Left hindlimb (tissue), 1 donor: Measurements from ENCODE around the gene ZNF358.

ENCODE experiments used
- DNase-seq: peaks from one replicate; pipeline ENCODE4 v3.0.0-alpha.2; 2018

ZNF358 gene

GRCh38 chr19:7492142-7492541 lies 23.8 kb upstream of the ZNF358 start:
- DNase-seq: no peak

DNA sequence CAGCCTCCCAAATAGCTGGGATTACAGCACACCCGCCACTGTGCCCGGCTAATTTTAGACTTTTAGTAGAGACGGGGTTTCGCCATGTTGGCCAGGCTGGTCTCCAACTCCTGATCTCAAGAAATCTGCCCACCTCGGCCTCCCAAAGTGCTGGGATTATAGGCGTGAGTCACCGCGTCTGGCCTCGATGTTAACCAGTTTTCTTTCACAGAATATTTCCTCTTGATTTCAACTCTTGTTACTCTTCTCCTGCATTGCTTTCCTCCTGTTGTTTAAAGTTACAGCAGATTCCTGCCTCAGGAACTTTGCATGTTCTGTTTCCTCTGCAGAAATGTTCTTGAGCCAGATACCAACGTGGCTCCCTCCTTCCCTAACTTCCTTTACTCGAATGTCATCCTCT lies 23.3 kb upstream of the ZNF358 start:
- no peak for DNase-seq

GRCh38 chr19:7494416-7495098 lies 21.3 kb upstream of the ZNF358 start:
- no peak for DNase-seq

- DNase-seq: no peak
Measured at GRCh38 chr19:7497292-7497691, 18.6 kb upstream of the ZNF358 start.

GRCh38 chr19:7500811-7501450 lies 15.0 kb upstream of the ZNF358 start:
- peak; percentile 55 for DNase-seq

DNA sequence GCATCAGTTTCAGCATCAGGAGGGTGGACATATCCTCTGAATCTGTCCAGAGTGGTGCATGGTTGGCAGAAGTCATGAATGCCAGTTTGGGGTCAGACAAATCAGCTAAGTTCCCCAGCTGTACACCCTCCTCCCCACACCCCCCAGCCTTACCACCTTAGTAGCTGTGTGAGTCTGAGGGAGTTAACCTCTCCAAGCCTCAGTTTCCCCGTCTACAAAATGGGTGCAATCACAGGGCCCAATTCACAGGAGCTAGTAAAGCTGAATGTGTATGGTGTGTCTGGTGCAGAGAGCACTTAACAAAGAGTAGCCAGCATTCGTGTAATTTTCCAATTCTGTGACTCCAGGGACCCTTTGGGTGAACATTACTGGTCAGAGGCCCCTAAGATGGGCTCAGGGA lies 13.4 kb upstream of the ZNF358 start:
- no peak for DNase-seq

GRCh38 chr19:7504684-7505083 lies 11.2 kb upstream of the ZNF358 start:
- DNase-seq: no peak

DNA sequence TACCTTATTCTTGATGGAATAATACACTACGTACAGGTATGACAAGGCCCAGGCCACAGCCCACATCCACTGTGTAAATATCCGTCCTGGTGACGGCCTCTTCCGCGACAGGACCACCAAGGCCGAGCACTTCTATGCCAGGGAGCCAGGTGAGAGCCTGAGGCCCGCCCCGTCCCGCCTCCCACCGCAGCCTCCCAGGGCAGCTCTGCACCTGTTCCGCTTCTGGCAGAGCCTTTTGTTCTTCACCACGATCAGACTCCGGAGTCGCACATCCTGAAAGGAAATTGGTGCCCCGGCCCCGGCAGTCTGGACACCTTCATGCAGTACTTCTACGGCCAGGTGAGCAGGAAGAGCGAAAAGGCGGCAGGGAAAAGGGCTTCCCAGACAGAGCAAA lies 10.6 kb upstream of the ZNF358 start:
- no peak for DNase-seq

DNA sequence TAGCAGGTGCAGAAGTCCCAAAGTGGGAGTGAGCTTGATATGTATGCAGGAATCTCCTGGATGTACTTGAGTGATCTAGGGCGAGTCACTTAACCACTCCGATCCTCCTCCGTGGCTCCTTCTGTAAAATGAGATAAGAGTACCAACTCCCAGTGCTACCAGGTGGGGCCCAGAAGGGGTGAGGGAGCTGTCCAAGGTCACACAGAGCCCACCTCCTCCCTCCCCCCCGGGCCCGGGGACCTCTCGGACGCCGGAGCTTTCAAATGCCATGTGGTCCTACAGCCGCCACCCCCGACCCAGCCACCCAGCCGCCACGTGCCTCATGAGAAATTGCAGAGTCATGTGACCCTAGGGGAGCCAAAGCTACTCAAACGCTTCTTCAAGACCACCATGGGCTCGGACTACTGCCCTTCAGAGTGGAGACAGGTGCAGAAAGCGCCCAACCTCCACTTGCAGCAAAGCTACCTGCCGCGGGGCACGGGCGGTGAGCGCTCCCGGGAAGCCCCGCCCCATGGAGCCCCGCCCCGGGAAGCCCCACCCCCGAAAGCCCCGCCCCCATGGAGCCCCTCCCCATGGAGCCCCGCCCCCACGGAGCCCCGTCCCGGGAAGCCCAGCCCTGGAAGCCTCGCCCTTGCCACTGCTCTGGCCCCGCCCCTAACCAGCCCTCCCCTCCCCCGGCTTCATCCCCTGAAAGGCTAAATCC lies 10.1 kb upstream of the ZNF358 start:
- DNase-seq: no peak

DNA sequence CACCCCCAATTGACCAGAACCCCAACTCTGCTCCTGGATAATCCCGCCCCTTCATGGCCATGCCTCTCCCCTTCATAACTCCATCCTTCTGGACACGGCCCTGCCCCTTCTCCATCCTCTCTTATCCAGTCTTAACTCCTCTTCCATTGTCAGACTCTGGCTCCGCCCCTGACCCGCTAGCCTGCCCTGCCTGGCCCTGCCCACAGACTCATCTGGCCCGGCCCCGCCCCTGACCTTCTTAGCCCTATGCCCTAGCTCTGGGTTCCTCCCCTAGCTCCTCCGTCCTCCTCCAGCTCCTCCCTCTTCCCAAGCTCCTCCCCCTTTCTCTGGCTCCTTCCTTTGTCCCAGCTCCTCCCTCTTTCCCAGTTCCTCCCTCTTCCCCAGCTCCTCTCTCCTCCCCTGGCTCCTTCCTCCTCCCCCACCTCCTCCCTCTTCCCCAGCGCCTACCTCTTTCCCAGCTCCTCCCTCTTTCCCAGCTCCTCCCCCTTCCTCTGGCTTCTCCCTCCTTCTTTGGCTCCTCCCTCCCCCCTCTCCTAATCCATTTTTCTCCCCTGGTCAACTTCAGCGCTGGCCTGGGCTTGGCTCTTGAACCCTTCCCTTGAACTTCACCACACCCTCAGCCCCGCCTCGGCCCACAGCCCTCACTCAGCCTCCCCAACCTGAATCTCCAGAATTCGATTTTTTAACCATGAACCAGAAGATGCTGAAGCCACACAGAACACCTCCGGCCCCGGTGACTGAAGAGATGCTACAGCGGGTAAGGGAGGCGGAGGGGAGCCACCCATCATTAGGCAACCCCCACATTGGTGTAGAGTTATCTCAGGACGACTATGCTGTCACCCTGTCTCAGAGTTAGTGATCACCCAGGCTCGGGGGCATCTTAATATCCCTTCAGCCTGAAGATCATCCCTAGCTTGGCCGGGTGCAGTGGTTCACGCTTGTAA lies 9.2 kb upstream of the ZNF358 start:
- DNase-seq: no peak

GRCh38 chr19:7507884-7508283 lies 8.0 kb upstream of the ZNF358 start:
- no peak for DNase-seq

DNA sequence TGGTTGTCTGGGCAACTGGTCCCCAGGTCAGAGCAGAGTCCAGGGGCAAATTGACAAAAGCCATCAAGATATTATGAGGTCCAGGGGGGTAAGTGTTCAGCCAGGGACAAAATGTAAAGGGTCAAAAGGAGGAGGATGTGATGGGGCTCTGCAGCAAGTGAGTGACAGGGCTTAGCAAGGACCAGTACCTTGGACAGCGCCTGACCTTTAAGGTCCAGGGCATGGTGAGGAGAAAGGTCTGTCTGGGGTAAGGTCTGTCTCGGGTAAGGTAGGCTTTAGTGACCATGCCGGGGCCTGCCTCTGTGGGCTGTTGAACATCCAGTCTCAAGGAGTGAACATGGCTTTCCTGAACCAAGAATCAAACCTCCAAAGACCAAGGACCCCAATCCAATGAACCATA lies 6.3 kb upstream of the ZNF358 start:
- no peak for DNase-seq

- no peak for DNase-seq
Measured at GRCh38 chr19:7512400-7512851, 3.5 kb upstream of the ZNF358 start.

DNA sequence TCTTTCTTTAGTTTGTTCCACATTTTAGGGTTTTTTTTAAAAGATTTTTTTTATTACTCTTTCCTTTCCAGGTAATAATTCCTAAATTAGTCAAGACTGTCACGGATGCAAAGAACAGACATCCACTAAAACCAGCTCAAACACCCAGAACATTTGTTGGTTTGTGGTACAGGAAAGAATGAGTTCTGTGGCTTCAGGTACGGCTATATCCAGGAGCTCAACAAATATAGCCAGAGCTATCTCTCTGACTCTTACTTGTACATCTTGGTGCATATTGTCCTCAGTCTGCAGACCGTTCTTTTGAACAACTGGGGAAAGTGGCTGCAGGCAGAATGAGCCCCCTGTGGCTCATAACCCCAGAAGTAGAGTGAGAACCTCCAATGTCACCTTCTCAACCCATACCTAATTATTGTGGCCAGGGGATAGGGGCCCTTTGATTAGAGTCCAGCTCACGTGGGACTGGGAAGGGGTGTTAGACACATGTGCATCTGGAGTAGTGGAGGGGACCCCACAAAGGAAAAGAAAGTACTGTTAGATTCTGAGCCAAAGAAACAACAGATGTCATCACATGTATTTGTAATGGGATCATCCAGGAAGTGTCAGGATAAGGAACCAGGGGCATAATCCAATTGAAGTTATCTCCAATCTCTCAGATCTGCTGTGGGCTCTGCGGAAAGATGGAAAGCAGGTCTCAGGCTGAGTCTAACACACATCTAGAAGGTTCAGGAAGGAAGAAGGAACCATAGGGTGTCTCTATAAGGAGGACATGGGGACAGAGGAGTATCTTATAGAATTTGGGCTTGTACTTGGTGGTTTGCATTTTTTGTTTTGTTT lies 1.9 kb upstream of the ZNF358 start:
- no peak for DNase-seq

DNA sequence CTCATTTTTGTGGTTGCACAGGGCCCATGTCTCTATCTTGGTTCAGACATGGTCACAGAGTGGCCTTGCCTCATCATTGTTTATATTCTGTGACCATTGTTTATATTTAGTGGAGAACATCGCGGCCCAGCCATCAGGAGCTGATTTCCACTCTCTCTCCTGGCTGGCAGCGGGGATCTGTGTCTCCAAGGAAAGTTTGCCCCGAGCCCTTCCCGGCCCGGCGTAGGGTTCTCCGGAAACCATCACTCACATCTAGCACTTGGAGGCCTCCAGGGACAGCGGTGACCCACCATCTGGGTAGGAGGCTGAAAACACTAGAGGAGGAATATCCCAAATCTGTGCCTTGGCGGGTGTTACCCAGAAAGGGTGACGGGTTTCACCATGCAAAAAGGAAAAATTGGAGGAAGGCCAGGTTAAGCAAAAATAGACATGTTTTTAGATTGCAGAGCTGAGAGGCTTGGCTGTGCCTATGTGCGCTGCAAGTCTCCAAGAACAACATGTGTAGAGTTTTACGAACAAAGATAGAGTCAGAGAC lies 726 bp upstream of the ZNF358 start:
- no peak for DNase-seq

GRCh38 chr19:7516333-7516732 lies 430 bp downstream of the ZNF358 start:
- no peak for DNase-seq

DNA sequence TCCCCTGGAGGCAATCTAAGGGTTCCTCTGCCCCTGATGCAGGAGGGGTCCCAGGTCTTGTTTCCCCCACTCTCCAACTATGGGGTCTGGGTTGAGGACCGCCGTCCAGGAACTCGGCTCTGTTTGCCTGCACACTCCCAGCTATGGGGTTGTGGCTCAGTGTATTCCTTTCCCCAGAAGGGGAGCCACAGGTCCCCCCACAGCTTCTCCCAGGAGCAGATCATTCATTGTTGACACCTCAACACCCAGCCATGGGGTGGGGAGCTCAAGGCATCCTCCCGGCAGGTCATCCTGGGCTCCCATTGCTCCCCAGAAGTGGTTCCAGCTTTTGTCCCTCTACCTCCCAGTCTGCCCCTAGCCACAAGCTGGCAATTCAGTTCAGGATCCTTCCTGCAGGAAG lies 975 bp downstream of the ZNF358 start:
- DNase-seq: no peak

DNA sequence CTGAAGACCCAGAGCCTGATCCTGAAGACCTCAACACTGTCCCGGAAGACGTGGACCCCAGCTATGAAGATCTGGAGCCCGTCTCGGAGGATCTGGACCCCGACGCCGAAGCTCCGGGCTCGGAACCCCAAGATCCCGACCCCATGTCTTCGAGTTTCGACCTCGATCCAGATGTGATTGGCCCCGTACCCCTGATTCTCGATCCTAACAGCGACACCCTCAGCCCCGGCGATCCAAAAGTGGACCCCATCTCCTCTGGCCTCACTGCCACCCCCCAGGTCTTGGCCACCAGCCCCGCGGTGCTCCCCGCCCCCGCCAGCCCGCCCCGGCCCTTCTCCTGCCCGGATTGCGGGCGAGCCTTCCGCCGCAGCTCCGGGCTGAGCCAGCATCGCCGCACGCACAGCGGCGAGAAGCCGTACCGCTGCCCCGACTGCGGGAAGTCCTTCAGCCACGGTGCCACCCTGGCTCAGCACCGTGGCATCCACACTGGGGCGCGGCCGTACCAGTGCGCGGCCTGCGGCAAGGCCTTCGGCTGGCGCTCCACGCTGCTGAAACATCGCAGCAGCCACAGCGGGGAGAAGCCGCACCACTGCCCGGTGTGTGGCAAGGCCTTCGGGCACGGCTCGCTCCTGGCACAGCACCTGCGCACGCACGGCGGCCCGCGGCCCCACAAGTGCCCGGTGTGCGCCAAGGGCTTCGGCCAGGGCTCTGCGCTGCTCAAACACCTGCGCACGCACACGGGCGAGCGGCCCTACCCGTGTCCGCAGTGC lies 3.6 kb downstream of the ZNF358 start:
- DNase-seq: no peak

DNA sequence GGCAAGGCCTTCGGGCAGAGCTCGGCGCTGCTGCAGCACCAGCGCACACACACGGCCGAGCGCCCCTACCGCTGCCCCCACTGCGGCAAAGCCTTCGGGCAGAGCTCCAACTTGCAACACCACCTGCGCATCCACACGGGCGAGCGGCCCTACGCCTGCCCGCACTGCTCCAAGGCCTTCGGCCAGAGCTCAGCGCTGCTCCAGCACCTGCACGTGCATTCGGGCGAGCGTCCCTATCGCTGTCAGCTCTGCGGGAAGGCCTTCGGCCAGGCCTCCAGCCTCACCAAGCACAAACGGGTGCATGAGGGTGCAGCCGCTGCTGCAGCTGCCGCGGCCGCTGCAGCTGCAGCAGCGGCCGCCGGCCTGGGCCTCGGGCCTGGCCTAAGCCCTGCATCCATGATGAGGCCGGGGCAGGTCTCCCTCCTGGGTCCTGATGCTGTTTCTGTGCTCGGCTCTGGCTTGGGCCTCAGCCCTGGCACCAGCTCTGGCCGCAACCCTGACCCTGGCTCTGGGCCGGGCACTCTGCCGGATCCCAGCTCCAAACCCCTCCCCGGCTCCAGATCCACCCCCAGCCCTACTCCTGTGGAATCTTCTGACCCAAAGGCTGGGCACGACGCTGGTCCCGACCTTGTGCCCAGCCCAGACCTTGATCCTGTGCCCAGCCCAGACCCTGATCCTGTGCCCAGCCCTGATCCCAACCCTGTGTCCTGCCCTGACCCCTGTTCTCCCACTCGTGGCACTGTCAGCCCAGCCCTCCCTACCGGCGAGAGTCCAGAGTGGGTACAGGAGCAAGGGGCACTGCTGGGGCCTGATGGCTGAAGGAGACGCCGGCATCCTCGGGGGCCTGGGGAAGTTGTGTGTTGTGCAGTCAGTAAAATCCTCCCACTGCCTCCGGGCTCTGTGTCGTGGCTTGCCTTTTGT lies 4.5 kb downstream of the ZNF358 start:
- DNase-seq: no peak

GRCh38 chr19:7521551-7522071 lies 5.7 kb downstream of the ZNF358 start:
- DNase-seq: no peak
